ENCODE results near the gene ATP6V0D1. TPM values are rescaled to one million over a fixed set of nuclear protein-coding genes. Genes with fewer than 3 reads are reported as not detected.
A peak's percentile ranks its signal among the peaks of the same experiment; 100 is the strongest.

ATP6V0D1 gene
- total and polyA plus RNA-seq, 8 donors = 48.5 to 185 (median 58.6) TPM

DNA sequence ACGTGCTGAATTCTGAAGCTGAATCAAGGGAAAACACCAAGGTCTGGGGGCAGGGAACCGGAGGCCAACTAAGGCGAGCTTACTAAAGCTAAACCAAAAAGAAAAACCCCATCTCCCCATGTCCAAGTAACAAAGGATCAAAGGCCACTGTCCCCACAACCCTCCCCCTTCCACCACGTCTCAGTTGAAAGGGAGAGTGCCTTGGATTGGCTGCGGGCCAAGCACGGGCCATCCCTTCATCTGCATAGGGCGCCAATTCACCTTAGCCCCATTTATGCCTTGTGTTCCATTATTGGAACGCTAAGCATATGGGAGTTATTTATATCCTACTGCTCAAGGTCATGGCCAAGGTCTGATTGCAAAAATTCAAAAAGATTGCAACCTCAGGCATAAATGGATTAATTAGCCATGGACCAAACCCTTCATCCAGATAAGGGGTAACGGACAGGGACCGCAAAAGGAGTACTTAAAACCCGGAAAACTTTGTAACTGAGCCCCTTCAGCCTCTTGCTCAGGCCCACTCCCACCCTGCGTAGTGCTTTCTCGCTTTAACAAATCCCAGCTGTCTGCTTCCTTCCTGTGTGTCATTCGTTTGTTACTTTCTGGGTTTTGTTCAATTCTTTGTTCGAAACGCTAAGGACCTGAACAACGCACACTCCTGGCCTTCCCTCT, 740 bp upstream of the ATP6V0D1 start:
- peak overlapping the region; percentile 96 to 97 for H3K27ac ChIP-seq
- TF ChIP-seq, protein P1, sequence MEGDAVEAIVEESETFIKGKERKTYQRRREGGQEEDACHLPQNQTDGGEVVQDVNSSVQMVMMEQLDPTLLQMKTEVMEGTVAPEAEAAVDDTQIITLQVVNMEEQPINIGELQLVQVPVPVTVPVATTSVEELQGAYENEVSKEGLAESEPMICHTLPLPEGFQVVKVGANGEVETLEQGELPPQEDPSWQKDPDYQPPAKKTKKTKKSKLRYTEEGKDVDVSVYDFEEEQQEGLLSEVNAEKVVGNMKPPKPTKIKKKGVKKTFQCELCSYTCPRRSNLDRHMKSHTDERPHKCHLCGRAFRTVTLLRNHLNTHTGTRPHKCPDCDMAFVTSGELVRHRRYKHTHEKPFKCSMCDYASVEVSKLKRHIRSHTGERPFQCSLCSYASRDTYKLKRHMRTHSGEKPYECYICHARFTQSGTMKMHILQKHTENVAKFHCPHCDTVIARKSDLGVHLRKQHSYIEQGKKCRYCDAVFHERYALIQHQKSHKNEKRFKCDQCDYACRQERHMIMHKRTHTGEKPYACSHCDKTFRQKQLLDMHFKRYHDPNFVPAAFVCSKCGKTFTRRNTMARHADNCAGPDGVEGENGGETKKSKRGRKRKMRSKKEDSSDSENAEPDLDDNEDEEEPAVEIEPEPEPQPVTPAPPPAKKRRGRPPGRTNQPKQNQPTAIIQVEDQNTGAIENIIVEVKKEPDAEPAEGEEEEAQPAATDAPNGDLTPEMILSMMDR (IDR thresholded peaks at IDR 0.05) = no peak
- peak; percentile 0 for ATAC-seq

DNA sequence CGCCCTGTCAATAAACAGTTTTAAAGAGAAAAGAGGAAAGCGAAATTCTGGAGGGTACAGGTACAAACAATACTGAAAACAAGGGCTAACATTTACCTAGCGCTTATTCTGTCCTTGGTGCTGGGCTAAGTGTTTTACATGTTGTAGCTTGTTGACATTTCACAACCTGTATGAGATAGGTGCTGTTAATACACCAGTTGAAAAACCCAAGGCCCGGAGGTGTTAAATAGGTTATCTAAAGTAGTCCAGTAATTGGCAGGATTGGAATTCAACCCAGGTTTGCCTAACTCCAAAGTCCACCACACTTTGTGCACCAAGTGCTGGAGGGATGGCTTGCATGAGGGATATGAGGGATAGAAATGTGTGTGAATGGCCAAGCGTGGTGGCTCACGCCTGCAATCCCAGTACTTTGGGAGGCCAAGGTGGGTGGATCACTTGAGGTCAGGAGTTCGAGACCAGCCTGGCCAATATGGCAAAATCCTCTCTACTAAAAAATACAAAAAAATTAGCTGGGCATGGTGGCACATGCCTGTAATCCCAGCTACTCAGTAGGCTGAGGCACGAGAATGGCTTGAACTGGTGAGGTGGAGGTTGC, 2.9 kb downstream of the ATP6V0D1 start:
- Histone ChIP-seq H3K27ac (no peak overlapping the region), H3K4me1 (peaks cover 33 to 85% of the 10 kb centered on the region in 2 donors), H3K9me3 (no peaks in the 10 kb centered on the region), H3K27me3 (no peaks in the 10 kb centered on the region), H3K4me3 (peak overlapping the region in 1 of 2 donors; percentile 84), H3K36me3 (peaks cover 0 to 18% of the 10 kb centered on the region in 2 donors)
- peak; percentile 26 for ATAC-seq
- DNase-seq = no peak
- TF ChIP-seq, protein P1 (IDR thresholded peaks at IDR 0.05) = no peak
- intact Hi-C loops (cut with DNase I) = no loop called here

More for the DNA sequence above, 740 bp upstream of the ATP6V0D1 start:
- Histone ChIP-seq H3K36me3 (peaks cover 0 to 15% of the 10 kb centered on the region in 2 donors), H3K4me3 (peak overlapping the region; percentile 84 to 98), H3K4me1 (peaks cover 19 to 79% of the 10 kb centered on the region in 2 donors), H3K27me3 (no peaks in the 10 kb centered on the region), H3K9me3 (no peaks in the 10 kb centered on the region)
- DNase-seq = peak in 1 of 4 donors; percentile 51
- intact Hi-C loops (cut with DNase I) = no loop called here

DNA sequence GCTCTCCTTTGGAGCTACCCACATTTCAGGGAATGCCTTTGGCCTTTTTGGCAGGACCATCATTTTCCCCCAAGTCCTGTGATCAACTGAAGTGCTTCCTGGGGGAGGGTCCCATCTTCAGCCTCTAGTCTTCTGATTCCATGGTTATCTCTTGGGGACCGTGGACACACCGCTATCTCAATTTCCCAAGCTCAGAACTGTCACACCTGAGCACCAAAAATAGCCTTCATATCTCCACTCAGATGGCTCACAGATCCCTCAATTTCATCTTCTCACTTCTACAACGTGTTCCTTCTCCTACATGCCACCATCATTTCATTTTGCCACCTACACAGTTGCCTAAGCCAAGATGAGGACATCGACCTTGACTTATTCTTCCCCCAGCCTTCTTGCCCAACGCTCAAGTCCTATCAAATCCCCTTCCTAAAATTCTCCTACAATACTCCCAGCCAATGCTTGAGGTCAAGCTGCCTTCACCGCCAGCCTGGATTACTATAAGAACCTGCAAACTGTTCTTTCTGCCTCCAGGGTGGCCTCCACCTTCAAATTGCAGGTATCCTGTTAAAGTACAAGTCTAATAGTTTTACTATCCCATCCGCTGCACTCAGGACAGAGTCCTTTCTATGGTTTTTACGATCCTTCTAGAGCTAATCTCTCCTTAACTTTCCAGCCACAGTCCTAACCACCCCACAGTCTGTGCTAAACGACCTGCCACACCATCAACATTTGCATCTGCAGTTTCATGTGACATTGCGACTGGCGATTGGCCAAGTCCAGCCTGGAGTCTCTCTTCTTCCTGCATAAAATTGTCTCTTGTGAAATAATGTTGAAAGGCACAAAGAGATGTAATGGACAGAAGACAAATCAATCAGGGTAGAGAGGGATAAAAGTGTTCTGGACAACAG, 6.2 kb downstream of the ATP6V0D1 start:
- TF ChIP-seq, protein P1 (IDR thresholded peaks at IDR 0.05) = no peak
- peaks cover 34 to 99% of the 10 kb centered on the region in 2 donors for H3K4me1 ChIP-seq

DNA sequence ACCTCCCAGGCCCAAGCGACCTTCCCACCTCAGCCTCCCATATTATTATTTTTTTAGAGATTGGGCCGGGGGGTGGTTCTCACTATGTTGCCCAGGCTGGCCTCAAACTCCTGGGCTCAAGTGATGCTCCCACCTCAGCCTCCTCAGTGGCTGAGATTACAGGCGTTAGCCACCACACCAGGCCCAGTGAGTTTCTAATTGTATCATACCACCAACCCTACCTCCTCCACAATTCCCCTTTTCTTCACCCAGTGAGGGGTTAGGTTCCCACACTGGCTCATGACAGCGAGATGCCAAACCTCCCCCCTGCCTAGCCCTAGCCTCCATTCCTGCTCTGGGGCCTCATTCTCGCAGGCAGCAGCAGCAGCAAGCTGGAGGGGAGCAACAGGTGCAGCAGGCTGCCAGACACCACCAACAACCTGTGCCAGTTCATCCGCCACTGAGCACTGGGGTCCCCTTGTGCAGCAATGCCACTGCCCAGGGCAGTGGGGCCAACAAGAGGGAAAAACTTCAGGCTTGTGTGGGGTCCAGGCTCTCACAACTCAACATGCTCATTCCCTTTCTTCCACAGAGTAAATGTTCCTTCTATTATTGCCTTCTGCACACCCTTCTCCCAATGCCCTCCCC, 9.1 kb downstream of the ATP6V0D1 start:
- H3K4me1 ChIP-seq = peaks cover 29 to 99% of the 10 kb centered on the region in 2 donors
- DNase-seq (peak in 1 of 4 donors; percentile 41), ATAC-seq (no peak)
- peaks cover 0 to 3% of the 10 kb centered on the region in 2 donors for H3K36me3 ChIP-seq
- H3K27ac ChIP-seq = no peak overlapping the region
- TF ChIP-seq, protein P1 (IDR thresholded peaks at IDR 0.05) = no peak
- H3K27me3 ChIP-seq = no peaks in the 10 kb centered on the region
- no peaks in the 10 kb centered on the region for H3K9me3 ChIP-seq
- H3K4me3 ChIP-seq = no peak overlapping the region
- intact Hi-C loops (cut with DNase I) = no loop called here

More for the DNA sequence above, 6.2 kb downstream of the ATP6V0D1 start:
- H3K36me3 ChIP-seq = peaks cover 0 to 18% of the 10 kb centered on the region in 2 donors
- DNase-seq (no peak), ATAC-seq (no peak)
- H3K4me3 ChIP-seq = no peak overlapping the region
- H3K9me3 ChIP-seq = no peaks in the 10 kb centered on the region
- intact Hi-C loops (cut with DNase I) = no loop called here
- H3K27me3 ChIP-seq = no peaks in the 10 kb centered on the region
- H3K27ac ChIP-seq = peak overlapping the region in 1 of 2 donors; percentile 5

Data from left lung (tissue), 10 donors.